Measurements from ENCODE around the gene PIAS1. TPM values are rescaled to one million over a fixed set of nuclear protein-coding genes. Genes with fewer than 3 reads are reported as not detected.

PIAS1 gene
- polyA plus RNA-seq, 2 of the 4 experiments (the other 2 are of a cell fraction), result 23.2 to 49.5 TPM

DNA sequence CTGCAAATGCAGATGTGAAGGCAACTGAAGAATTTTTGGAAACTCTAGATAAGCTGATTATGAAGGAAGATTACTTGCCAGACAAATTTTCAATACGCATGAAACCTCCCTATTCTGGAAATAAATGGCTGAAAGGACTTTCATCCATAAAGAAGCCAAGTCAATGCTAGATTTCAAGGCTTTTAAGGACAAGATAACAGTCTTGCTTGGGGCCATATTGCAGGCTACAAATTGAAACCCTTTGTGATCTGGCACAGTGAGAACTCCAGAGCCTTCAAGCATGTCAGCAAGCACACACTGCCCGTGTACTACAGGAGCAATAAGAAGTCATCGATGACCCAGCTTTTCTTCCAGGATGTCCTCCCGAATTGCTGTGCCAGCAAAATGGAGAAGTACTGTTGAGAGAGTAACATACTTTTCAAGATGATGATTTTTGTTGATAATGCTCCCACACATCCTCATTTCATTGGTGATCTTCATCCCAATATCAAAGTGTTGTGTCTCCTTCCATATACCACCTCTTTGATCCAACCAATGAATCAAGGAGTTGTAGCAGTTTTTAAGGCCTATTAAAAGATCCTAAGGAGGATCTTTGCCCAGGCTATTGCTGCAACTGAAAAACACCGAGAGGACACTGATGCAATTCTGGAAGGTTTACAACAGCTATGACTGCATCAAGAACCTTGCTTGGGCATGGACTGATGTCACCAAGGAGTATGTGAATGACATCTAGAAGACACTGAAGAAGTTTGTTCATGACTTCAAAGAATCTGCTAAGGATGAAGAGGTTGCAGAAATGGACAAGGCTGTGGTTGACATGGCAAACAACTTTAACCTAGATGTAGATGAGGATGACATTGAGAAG lies 130.7 kb downstream of the PIAS1 start:
- 87% methylated on average over 5 of the region's 5 CpGs for whole genome bisulfite sequencing (ENCODE audit: missing lambda C conversion rate)
- TF ChIP-seq FOSL2 (IDR thresholded peaks at IDR 0.05), result no peak
- TF ChIP-seq FOSL2 (CRISPR knock-in tag; IDR thresholded peaks at IDR 0.05), result no peak
- no peak for TF ChIP-seq BCL3 (IDR thresholded peaks at IDR 0.05)
- TF ChIP-seq CHD4 (IDR thresholded peaks at IDR 0.05; ENCODE audit: borderline replicate concordance), result no peak
- peak; percentile 85 for TF ChIP-seq MAFK (IDR thresholded peaks at IDR 0.05; ENCODE audit: partially characterized antibody)
- TF ChIP-seq, protein P1, sequence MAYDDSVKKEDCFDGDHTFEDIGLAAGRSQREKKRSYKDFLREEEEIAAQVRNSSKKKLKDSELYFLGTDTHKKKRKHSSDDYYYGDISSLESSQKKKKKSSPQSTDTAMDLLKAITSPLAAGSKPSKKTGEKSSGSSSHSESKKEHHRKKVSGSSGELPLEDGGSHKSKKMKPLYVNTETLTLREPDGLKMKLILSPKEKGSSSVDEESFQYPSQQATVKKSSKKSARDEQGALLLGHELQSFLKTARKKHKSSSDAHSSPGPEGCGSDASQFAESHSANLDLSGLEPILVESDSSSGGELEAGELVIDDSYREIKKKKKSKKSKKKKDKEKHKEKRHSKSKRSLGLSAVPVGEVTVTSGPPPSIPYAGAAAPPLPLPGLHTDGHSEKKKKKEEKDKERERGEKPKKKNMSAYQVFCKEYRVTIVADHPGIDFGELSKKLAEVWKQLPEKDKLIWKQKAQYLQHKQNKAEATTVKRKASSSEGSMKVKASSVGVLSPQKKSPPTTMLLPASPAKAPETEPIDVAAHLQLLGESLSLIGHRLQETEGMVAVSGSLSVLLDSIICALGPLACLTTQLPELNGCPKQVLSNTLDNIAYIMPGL (CRISPR knock-in tag; IDR thresholded peaks at IDR 0.05; ENCODE audit: borderline replicate concordance), result no peak
- ATAC-seq, result no peak
- H3K9me3 ChIP-seq, result no peaks in the 10 kb centered on the region
- H3K4me3 ChIP-seq, result no peak overlapping the region
- POLR2A ChIA-PET, result interaction anchor here (0.6 kb wide), 1 partner anchor 10 kb away, joined by 3 read pairs; no protein-coding TSS in a partner anchor
- H3K27ac ChIP-seq, result no peak overlapping the region
- no peak for DNase-seq (ENCODE audit: low read depth in 1 of 2, low spot score in 1 of 2)
- no peak overlapping the region for H3K4me2 ChIP-seq
- H3K4me1 ChIP-seq, result no peaks in the 10 kb centered on the region
- peak; percentile 18 for FAIRE-seq
- CTCF ChIA-PET, result interaction anchor here (0.7 to 2.2 kb wide), 6 partner anchors 10 to 322 kb away, joined by 3 to 6 read pairs (median 4); no protein-coding TSS in a partner anchor

GRCh38 chr15:68186671-68187397 lies 132.7 kb downstream of the PIAS1 start:
- POLR2A ChIA-PET, result no interaction called here
- FAIRE-seq, result no peak
- CTCF ChIA-PET, result interaction anchor here (1.7 to 2.2 kb wide), 2 partner anchors 32 to 324 kb away, joined by 6 read pairs; no protein-coding TSS in a partner anchor

More at GRCh38 chr15:68186671-68187397, 132.7 kb downstream of the PIAS1 start:
- Histone ChIP-seq H3K4me2 (no peak overlapping the region), H3K9me3 (no peaks in the 10 kb centered on the region), H3K27ac (no peak overlapping the region), H3K4me3 (no peak overlapping the region), H3K4me1 (no peaks in the 10 kb centered on the region)
- 81% methylated on average over 5 of the region's 5 CpGs for WGBS (ENCODE audit: missing lambda C conversion rate)
- TF ChIP-seq MAZ (IDR thresholded peaks at IDR 0.05; ENCODE audit: borderline replicate concordance, low read depth, low read length) (no peak), ELK1 (IDR thresholded peaks at IDR 0.05; ENCODE audit: low read depth, low read length) (no peak), POLR2A (IDR thresholded peaks at IDR 0.05; ENCODE audit: low read length) (no peak), BCL3 (IDR thresholded peaks at IDR 0.05) (no peak), TFCP2L1 (CRISPR knock-in tag; IDR thresholded peaks at IDR 0.05) (no peak), SMC3 (IDR thresholded peaks at IDR 0.05) (no peak), HOXB5 (CRISPR knock-in tag; IDR thresholded peaks at IDR 0.05) (no peak), FOXS1 (CRISPR knock-in tag; IDR thresholded peaks at IDR 0.05) (no peak), MAX (IDR thresholded peaks at IDR 0.05) (no peak), TP53 (CRISPR knock-in tag; IDR thresholded peaks at IDR 0.05) (no peak), POLR2AphosphoS2 (conservative IDR thresholded peaks at IDR 0.05; ENCODE audit: low read length) (no peak), USF2 (IDR thresholded peaks at IDR 0.05) (no peak), HOXA7 (CRISPR knock-in tag; IDR thresholded peaks at IDR 0.05) (no peak), CEBPB (IDR thresholded peaks at IDR 0.05) (no peak), E2F6 (IDR thresholded peaks at IDR 0.05; ENCODE audit: borderline replicate concordance, low read depth) (no peak)
- TF ChIP-seq, protein P2, sequence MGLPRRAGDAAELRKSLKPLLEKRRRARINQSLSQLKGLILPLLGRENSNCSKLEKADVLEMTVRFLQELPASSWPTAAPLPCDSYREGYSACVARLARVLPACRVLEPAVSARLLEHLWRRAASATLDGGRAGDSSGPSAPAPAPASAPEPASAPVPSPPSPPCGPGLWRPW (IDR thresholded peaks at IDR 0.05), result no peak
- no peak for DNase-seq (ENCODE audit: low read depth in 1 of 2, low spot score in 1 of 2)
- peak in 1 of 2 experiments; percentile 51; a peak in 3 of 6 replicates for ATAC-seq
